NCI-H1417 (cell line): Measurements from ENCODE around the gene KCNK7.

Experiments used
- DNase-seq, 3 experiments: peaks; one replicate each; lab custom pipeline; 2025; lab: John Stamatoyannopoulos, UW

Gene KCNK7

GRCh38 chr11:65556470-65557279, 38.9 kb downstream of the KCNK7 start:
- DNase-seq: no peak

- no peak for DNase-seq
Observed at GRCh38 chr11:65555693-65556231, 39.8 kb downstream of the KCNK7 start.

- no peak for DNase-seq
Observed at GRCh38 chr11:65554842-65555430, 40.7 kb downstream of the KCNK7 start.

GRCh38 chr11:65554057-65554818, 41.4 kb downstream of the KCNK7 start:
- DNase-seq: peak in 2 of 3 experiments; percentile 41 to 52

- peak; percentile 54 to 93 (median 92) for DNase-seq
Observed at GRCh38 chr11:65553301-65554001, 42.1 kb downstream of the KCNK7 start.

GRCh38 chr11:65552388-65552951, 43.1 kb downstream of the KCNK7 start:
- DNase-seq: peak; percentile 7 to 67 (median 65)

GRCh38 chr11:65551572-65552387, 43.8 kb downstream of the KCNK7 start:
- peak; percentile 54 to 93 (median 80) for DNase-seq

GRCh38 chr11:65549096-65549495, 46.5 kb downstream of the KCNK7 start:
- no peak for DNase-seq

GRCh38 chr11:65548395-65548794, 47.2 kb downstream of the KCNK7 start:
- DNase-seq: no peak

GRCh38 chr11:65547446-65548125, 48.0 kb downstream of the KCNK7 start:
- DNase-seq: no peak

GRCh38 chr11:65546217-65546958, 49.2 kb downstream of the KCNK7 start:
- DNase-seq: peak; percentile 89 to 95 (median 93)

GRCh38 chr11:65545853-65546216, 49.8 kb downstream of the KCNK7 start:
- DNase-seq: no peak
